ENCODE results near the gene BBOF1. TPM values are rescaled to one million over a fixed set of nuclear protein-coding genes. Genes with fewer than 3 reads are reported as not detected.
A peak's percentile ranks its signal among the peaks of the same experiment; 100 is the strongest.
"Not testable (repeated sequence)": the region's sequence is repeated elsewhere in the genome, so short reads cannot be mapped to it uniquely, and the experiment has no call there.

BBOF1 gene
- total and polyA plus RNA-seq, 12 donors, result 1.4 to 29.3 (median 5.3) TPM

DNA sequence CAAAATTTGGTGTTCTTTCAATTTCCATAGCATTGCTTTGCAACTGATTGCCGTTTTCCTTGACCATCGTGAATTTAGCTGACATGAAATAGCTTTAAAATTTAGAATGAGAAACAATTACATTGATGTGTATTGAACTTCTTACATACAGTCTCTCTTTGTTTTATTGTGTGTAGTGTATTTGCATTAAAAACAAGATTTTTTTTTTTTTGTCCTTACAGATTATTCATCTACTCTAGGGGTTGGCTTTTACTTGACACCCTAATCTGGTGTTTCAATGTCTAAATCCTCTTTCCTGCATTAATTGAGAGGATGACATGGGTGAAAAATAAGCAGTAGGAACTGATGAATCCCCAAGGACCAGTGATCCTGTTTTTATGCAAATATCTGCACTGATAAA lies 86.2 kb downstream of the BBOF1 start:
- Histone ChIP-seq H3K36me3 (replicated peaks in 1 of 2) (peaks cover 0 to 2% of the 10 kb centered on the region in 2 donors), H3K4me1 (replicated peaks in 1 of 2) (no peaks in the 10 kb centered on the region), H3K27ac (no peak overlapping the region), H3K27me3 (no peaks in the 10 kb centered on the region), H3K4me3 (no peak overlapping the region), H3K9me3 (replicated peaks in 1 of 3) (no peaks in the 10 kb centered on the region)
- intact Hi-C loops (cut with DNase I), result no loop called here
- DNase-seq, result no peak
- TF ChIP-seq, protein P1, sequence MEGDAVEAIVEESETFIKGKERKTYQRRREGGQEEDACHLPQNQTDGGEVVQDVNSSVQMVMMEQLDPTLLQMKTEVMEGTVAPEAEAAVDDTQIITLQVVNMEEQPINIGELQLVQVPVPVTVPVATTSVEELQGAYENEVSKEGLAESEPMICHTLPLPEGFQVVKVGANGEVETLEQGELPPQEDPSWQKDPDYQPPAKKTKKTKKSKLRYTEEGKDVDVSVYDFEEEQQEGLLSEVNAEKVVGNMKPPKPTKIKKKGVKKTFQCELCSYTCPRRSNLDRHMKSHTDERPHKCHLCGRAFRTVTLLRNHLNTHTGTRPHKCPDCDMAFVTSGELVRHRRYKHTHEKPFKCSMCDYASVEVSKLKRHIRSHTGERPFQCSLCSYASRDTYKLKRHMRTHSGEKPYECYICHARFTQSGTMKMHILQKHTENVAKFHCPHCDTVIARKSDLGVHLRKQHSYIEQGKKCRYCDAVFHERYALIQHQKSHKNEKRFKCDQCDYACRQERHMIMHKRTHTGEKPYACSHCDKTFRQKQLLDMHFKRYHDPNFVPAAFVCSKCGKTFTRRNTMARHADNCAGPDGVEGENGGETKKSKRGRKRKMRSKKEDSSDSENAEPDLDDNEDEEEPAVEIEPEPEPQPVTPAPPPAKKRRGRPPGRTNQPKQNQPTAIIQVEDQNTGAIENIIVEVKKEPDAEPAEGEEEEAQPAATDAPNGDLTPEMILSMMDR (IDR thresholded peaks at IDR 0.05), result no peak
- no peak for TF ChIP-seq POLR2A (IDR thresholded peaks at IDR 0.05)
- 91 to 98% (median 94%) methylated on average over 2 of the region's 2 CpGs for WGBS, 4 donors

DNA sequence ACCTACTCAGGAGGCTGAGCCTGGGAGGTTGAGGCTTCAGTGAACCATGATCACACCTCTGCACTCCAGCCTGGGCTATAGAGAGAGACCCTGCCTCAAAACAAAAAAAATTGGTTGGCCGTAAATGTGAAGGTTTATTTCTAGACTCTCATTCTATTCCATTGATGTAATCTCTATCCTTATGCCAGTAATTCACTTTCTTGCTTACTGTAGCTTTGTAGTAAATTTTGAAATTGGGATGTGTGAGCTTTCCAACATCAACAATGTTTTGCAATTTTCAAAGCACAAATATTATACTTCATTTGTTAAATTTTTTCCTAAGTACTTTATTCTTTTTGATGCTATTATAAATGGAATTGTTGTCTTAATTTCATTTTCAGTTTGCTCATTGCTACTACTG lies 90.2 kb downstream of the BBOF1 start:
- H3K4me3 ChIP-seq, result no peak overlapping the region
- intact Hi-C loops (cut with DNase I), result no loop called here
- H3K36me3 ChIP-seq (replicated peaks in 1 of 2), result peaks cover 0 to 2% of the 10 kb centered on the region in 2 donors
- no peaks in the 10 kb centered on the region for H3K4me1 ChIP-seq (replicated peaks in 1 of 2)
- TF ChIP-seq, protein P1 (IDR thresholded peaks at IDR 0.05), result no peak
- TF ChIP-seq POLR2A (IDR thresholded peaks at IDR 0.05), result no peak
- no peaks in the 10 kb centered on the region for H3K9me3 ChIP-seq (replicated peaks in 1 of 3)
- 62 to 83% (median 75%) methylated on average over 1 of the region's 1 CpG for WGBS, 4 donors
- no peaks in the 10 kb centered on the region for H3K27me3 ChIP-seq
- H3K27ac ChIP-seq, result no peak overlapping the region
- DNase-seq, result no peak

DNA sequence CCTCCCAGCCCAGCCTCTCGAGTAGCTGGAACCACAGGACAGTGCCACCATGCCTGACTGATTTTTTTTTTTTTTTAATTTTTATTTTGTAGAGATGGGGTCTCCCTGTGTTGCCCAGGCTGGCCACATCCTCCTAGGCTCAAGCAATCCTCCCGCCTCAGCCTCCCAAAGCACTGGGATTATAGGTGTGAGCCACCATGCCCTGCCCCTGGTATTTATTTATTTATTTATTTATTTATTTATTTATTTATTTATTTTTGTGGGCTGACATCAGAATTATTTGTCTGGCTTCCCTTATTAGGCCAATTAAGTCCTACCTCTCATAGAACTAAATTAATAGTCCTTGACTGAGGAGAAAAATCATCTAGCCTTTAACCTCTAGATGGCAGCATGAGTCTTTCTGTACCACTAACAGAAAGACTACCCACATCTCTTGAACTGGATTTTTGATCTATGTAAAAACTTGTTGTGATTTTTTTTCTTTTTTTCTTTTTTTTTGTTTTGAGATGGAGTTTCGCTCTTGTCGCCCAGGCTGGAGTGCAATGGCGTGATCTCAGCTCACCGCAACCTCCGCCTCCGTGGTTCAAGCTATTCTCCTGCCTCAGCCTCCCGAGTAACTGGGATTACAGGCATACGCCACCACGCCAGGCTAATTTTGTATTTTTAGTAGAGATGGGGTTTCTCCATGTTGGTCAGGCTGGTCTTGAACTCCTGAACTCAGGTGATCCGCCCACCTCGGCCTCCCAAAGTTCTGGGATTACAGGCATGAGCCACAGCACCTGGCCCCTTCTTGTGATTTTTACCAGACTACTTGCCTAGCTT lies 92.5 kb downstream of the BBOF1 start:
- not testable (repeated sequence) for H3K4me1 ChIP-seq (replicated peaks in 1 of 2); H3K27me3 ChIP-seq; H3K9me3 ChIP-seq (replicated peaks in 1 of 3); H3K27ac ChIP-seq; H3K4me3 ChIP-seq; H3K36me3 ChIP-seq (replicated peaks in 1 of 2)
- intact Hi-C loops (cut with DNase I), result loop anchor here (2.0 to 5.0 kb wide), 2 partner anchors 141 kb away; no protein-coding TSS in a partner anchor
- TF ChIP-seq, protein P1 (IDR thresholded peaks at IDR 0.05), result peak; percentile 41 to 77 (median 60)
- 79 to 86% (median 84%) methylated on average over 13 of the region's 13 CpGs for WGBS, 4 donors
- peak in 1 of 7 donors; percentile 3 for DNase-seq

Small RNAs within 50 kb of the gene (small RNA-seq; reads per million reads assigned to genes)
- 0 reads per million in 2 donors for gene AC005480.2

Other genes with a start within 250 kb of the BBOF1 start
- 10 to 100 TPM in 8 of 9 donors, 1 to 10 TPM in 1; 8.9 to 43.7 (median 18.2) TPM for gene PTGR2, start 167.5 kb upstream of the BBOF1 start, total RNA-seq
- gene PTGR2, start 167.5 kb upstream of the BBOF1 start, polyA plus RNA-seq, result 10 to 100 TPM in 2 of 3 donors, 1 to 10 TPM in 1; 8.8 to 32.5 (median 11.2) TPM
- gene ZNF410, start 132.5 kb upstream of the BBOF1 start, total RNA-seq, result 10 to 100 TPM; 30.6 to 79.5 (median 56.9) TPM
- gene ZNF410, start 132.5 kb upstream of the BBOF1 start, polyA plus RNA-seq, result 10 to 100 TPM; 49.8 to 57.8 (median 52.0) TPM
- gene FAM161B, start 69.3 kb upstream of the BBOF1 start, total RNA-seq, result 10 to 100 TPM in 6 of 9 donors, 1 to 10 TPM in 3; 7.2 to 25.2 (median 12.6) TPM
- gene FAM161B, start 69.3 kb upstream of the BBOF1 start, polyA plus RNA-seq, result 10 to 100 TPM in 1 of 3 donors, 1 to 10 TPM in 2; 4.1 to 11.1 (median 5.2) TPM
- 100 to 1,000 TPM in 1 of 9 donors, 10 to 100 TPM in 8; 51.1 to 144 (median 69.8) TPM for gene COQ6, start 69.0 kb upstream of the BBOF1 start, total RNA-seq
- gene COQ6, start 69.0 kb upstream of the BBOF1 start, polyA plus RNA-seq, result 10 to 100 TPM; 37.4 to 63.7 (median 54.2) TPM
- gene ENTPD5, start 61 bp upstream of the BBOF1 start, total RNA-seq, result 10 to 100 TPM in 8 of 9 donors, 1 to 10 TPM in 1; 9.8 to 18.5 (median 13.8) TPM
- 10 to 100 TPM in 1 of 3 donors, 1 to 10 TPM in 2; 6.5 to 14.9 (median 9.5) TPM for gene ENTPD5, start 61 bp upstream of the BBOF1 start, polyA plus RNA-seq
- 10 to 100 TPM; 21.5 to 68.9 (median 37.4) TPM for gene ALDH6A1, start 65.1 kb downstream of the BBOF1 start, total RNA-seq
- gene ALDH6A1, start 65.1 kb downstream of the BBOF1 start, polyA plus RNA-seq, result 10 to 100 TPM in 1 of 3 donors, 1 to 10 TPM in 2; 5.9 to 27.8 (median 8.3) TPM
- gene LIN52, start 65.6 kb downstream of the BBOF1 start, total RNA-seq, result 10 to 100 TPM in 3 of 9 donors, 1 to 10 TPM in 6; 5.1 to 12.4 (median 8.0) TPM
- gene LIN52, start 65.6 kb downstream of the BBOF1 start, polyA plus RNA-seq, result 10 to 100 TPM in 1 of 3 donors, 1 to 10 TPM in 2; 4.6 to 14.3 (median 6.5) TPM
- gene VSX2, start 220.1 kb downstream of the BBOF1 start, total RNA-seq, result not detected
- gene VSX2, start 220.1 kb downstream of the BBOF1 start, polyA plus RNA-seq, result not detected

All from adrenal gland (tissue), 12 donors.